ENCODE measurements around the gene OPHN1. TPM values are rescaled to one million over a fixed set of nuclear protein-coding genes. Genes with fewer than 3 reads are reported as not detected.

OPHN1 gene
- total and polyA plus RNA-seq, 2 of the 13 experiments (the other 11 are each of a cell fraction or from before 2014, with no cell fraction given): 1.6 to 1.7 TPM

GRCh38 chrX:68175562-68175961, 257.7 kb downstream of the OPHN1 start (continued):
- TF ChIP-seq, protein P1, sequence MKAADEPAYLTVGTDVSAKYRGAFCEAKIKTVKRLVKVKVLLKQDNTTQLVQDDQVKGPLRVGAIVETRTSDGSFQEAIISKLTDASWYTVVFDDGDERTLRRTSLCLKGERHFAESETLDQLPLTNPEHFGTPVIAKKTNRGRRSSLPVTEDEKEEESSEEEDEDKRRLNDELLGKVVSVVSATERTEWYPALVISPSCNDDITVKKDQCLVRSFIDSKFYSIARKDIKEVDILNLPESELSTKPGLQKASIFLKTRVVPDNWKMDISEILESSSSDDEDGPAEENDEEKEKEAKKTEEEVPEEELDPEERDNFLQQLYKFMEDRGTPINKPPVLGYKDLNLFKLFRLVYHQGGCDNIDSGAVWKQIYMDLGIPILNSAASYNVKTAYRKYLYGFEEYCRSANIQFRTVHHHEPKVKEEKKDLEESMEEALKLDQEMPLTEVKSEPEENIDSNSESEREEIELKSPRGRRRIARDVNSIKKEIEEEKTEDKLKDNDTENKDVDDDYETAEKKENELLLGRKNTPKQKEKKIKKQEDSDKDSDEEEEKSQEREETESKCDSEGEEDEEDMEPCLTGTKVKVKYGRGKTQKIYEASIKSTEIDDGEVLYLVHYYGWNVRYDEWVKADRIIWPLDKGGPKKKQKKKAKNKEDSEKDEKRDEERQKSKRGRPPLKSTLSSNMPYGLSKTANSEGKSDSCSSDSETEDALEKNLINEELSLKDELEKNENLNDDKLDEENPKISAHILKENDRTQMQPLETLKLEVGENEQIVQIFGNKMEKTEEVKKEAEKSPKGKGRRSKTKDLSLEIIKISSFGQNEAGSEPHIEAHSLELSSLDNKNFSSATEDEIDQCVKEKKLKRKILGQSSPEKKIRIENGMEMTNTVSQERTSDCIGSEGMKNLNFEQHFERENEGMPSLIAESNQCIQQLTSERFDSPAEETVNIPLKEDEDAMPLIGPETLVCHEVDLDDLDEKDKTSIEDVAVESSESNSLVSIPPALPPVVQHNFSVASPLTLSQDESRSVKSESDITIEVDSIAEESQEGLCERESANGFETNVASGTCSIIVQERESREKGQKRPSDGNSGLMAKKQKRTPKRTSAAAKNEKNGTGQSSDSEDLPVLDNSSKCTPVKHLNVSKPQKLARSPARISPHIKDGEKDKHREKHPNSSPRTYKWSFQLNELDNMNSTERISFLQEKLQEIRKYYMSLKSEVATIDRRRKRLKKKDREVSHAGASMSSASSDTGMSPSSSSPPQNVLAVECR (CRISPR knock-in tag; IDR thresholded peaks at IDR 0.05; ENCODE audit: borderline replicate concordance): no peak
- no peak for TF ChIP-seq CEBPG (CRISPR knock-in tag; IDR thresholded peaks at IDR 0.05)
- TF ChIP-seq ZBTB21 (CRISPR knock-in tag; IDR thresholded peaks at IDR 0.05): no peak

DNA sequence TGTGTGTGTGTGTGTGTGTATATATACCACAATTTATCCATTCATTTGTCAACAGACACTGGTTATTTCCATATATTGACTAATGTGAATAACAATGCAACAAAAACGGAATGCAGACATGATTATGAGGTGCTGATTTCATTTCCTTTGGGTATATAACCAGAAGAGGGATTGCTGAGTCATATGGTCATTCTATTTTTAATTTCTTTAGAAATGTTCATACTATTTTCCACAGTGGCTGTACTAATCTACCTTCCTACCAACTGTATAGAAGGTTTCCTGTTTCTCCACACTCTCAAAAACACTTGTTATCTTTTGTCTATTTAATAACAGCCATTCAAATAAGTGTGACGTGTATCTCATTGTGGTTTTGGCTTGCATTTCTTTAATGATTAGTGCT, 269.9 kb downstream of the OPHN1 start:
- in situ Hi-C loops (cut with HindIII; ENCODE audit: extremely low pct_ligation_motif_present, low pct_unique_long_range_greater_than_20kb) (no loop called here), intact Hi-C loops (cut with micrococcal nuclease; ENCODE audit: unreplicated experiment) (no loop called here)
- Histone ChIP-seq H3K4me2 (ENCODE audit: low read depth, low read length) (no peak overlapping the region), H3K4me1 (ENCODE audit: insufficient read depth, low read length) (no peaks in the 10 kb centered on the region), H4K20me1 (ENCODE audit: insufficient read depth, low read length) (no peaks in the 10 kb centered on the region), H3K79me2 (ENCODE audit: insufficient read depth, low read length) (no peaks in the 10 kb centered on the region), H3K27me3 (ENCODE audit: control insufficient read depth in 1 of 2, insufficient read depth in 2 of 2, low read length in 2 of 2) (no peaks in the 10 kb centered on the region), H3K36me3 (replicated peaks in 1 of 2; ENCODE audit: control insufficient read depth in 1 of 2, insufficient read depth in 2 of 2, low read length in 2 of 2) (no peaks in the 10 kb centered on the region), H3K27ac (ENCODE audit: extremely low read length, insufficient read depth, low read length) (no peak overlapping the region), H3K4me3 (replicated peaks in 1 of 3; ENCODE audit: insufficient read depth in 1 of 3, low read depth in 2 of 3, low read length in 3 of 3) (no peak overlapping the region), H3K9me3 (ENCODE audit: low read length) (no peaks in the 10 kb centered on the region), H2AFZ (ENCODE audit: low read length) (no peak overlapping the region), H3K9ac (ENCODE audit: insufficient read depth, low read depth, low read length) (no peak overlapping the region)
- no peak for ATAC-seq
- TF ChIP-seq BORCS8-MEF2B (CRISPR knock-in tag; IDR thresholded peaks at IDR 0.05) (no peak), IKZF4 (CRISPR knock-in tag; IDR thresholded peaks at IDR 0.05; ENCODE audit: borderline replicate concordance, low read depth, not compliant biosample characterization) (no peak), SIN3B (IDR thresholded peaks at IDR 0.05; ENCODE audit: low read length) (no peak), SRSF1 (optimal IDR thresholded peaks at IDR 0.05; ENCODE audit: low read depth, low read length) (no peak), SNAPC2 (CRISPR knock-in tag; IDR thresholded peaks at IDR 0.05) (no peak), BRCA1 (CRISPR knock-in tag; IDR thresholded peaks at IDR 0.05) (no peak), CBX2 (IDR thresholded peaks at IDR 0.05; ENCODE audit: low read depth, low read length) (no peak), CBX2 (CRISPR knock-in tag; IDR thresholded peaks at IDR 0.05; ENCODE audit: low read depth) (no peak), DPF2 (CRISPR knock-in tag; IDR thresholded peaks at IDR 0.05; ENCODE audit: borderline replicate concordance, low read depth) (no peak), ZNF496 (CRISPR knock-in tag; IDR thresholded peaks at IDR 0.05; ENCODE audit: insufficient replicate concordance) (no peak), ZNF382 (CRISPR knock-in tag; IDR thresholded peaks at IDR 0.05; ENCODE audit: borderline replicate concordance) (no peak), FOXJ3 (CRISPR knock-in tag; IDR thresholded peaks at IDR 0.05; ENCODE audit: borderline replicate concordance) (no peak), ZNF841 (CRISPR knock-in tag; IDR thresholded peaks at IDR 0.05; ENCODE audit: borderline replicate concordance) (no peak), ZNF839 (CRISPR knock-in tag; IDR thresholded peaks at IDR 0.05; ENCODE audit: borderline replicate concordance) (no peak), NR1H2 (CRISPR knock-in tag; IDR thresholded peaks at IDR 0.05; ENCODE audit: borderline replicate concordance, low read depth) (no peak)
- TF ChIP-seq, protein P2, sequence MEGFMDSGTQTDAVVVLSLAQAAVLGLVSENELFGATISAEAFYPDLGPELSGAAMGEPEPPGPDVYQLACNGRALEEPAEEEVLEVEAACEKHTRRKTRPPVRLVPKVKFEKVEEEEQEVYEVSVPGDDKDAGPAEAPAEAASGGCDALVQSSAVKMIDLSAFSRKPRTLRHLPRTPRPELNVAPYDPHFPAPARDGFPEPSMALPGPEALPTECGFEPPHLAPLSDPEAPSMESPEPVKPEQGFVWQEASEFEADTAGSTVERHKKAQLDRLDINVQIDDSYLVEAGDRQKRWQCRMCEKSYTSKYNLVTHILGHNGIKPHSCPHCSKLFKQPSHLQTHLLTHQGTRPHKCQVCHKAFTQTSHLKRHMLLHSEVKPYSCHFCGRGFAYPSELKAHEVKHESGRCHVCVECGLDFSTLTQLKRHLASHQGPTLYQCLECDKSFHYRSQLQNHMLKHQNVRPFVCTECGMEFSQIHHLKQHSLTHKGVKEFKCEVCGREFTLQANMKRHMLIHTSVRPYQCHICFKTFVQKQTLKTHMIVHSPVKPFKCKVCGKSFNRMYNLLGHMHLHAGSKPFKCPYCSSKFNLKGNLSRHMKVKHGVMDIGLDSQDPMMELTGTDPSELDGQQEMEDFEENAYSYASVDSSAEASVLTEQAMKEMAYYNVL (CRISPR knock-in tag; IDR thresholded peaks at IDR 0.05; ENCODE audit: borderline replicate concordance): no peak
- CTCF ChIA-PET (ENCODE audit: low intra/inter-chr PET ratio, low total read pairs): no interaction called here
- 76% methylated on average over 2 of the region's 2 CpGs for WGBS (ENCODE audit: low lambda C conversion rate)
- POLR2A ChIA-PET: no interaction called here
- BruUV-seq (replicated peaks): no TSS peak
- no peak for DNase-seq (ENCODE audit: low spot score)
- no peak for FAIRE-seq

All from HepG2 (cell line).